HL-60 (cell line): ENCODE measurements around the gene SLC22A23.

Experiments
- DNase-seq, 2 experiments: peaks; one replicate each; pipeline ENCODE4 v3.0.0-alpha.2; 2010 to 2020; ENCODE audit warnings: low read depth in 1 of 2, low spot score in 1 of 2
- H3K27ac ChIP-seq: fragments of 250-450 bp; sonication (Bioruptor Pico); replicated peaks from 2 replicates; pipeline ENCODE4 v1.5.1; 2020; ENCODE audit warnings: mild to moderate bottlenecking, moderate library complexity
- H3K27me3 ChIP-seq: fragments of 250-450 bp; sonication (Bioruptor Pico); 2 replicates; pipeline ENCODE4 v1.5.1; 2021; ENCODE audit warnings: mild to moderate bottlenecking, moderate library complexity; ENCODE audit not compliant: insufficient read depth, poor library complexity, severe bottlenecking
- H3K4me3 ChIP-seq: replicated peaks from 2 replicates; pipeline ENCODE4 v1.5.1; 2011; ENCODE audit warnings: mild to moderate bottlenecking, control low read depth, low read length; ENCODE audit not compliant: insufficient read depth
- GABPA ChIP-seq: IDR thresholded peaks from 2 replicates; pipeline ENCODE4 v1.6.1; 2012; ENCODE audit warnings: low read depth
- POLR2AphosphoS5 ChIP-seq: IDR thresholded peaks from 2 replicates; pipeline ENCODE4 v1.6.1; 2012; ENCODE audit warnings: low read depth
- SPI1 ChIP-seq: IDR thresholded peaks from 2 replicates; pipeline ENCODE4 v1.6.1; 2012; ENCODE audit warnings: low read depth, mild to moderate bottlenecking, borderline replicate concordance
- TF ChIP-seq, protein P1 (sequence below): IDR thresholded peaks from one replicate; pipeline ENCODE4 v1.5.1; 2011; ENCODE audit warnings: low read length, control low read depth, inconsistent platforms; ENCODE audit not compliant: insufficient read depth
- TF ChIP-seq, protein P2 (sequence below): IDR thresholded peaks from 2 replicates; pipeline ENCODE4 v1.6.1; 2012; ENCODE audit warnings: low read depth; ENCODE audit not compliant: insufficient replicate concordance

The SLC22A23 gene

DNA sequence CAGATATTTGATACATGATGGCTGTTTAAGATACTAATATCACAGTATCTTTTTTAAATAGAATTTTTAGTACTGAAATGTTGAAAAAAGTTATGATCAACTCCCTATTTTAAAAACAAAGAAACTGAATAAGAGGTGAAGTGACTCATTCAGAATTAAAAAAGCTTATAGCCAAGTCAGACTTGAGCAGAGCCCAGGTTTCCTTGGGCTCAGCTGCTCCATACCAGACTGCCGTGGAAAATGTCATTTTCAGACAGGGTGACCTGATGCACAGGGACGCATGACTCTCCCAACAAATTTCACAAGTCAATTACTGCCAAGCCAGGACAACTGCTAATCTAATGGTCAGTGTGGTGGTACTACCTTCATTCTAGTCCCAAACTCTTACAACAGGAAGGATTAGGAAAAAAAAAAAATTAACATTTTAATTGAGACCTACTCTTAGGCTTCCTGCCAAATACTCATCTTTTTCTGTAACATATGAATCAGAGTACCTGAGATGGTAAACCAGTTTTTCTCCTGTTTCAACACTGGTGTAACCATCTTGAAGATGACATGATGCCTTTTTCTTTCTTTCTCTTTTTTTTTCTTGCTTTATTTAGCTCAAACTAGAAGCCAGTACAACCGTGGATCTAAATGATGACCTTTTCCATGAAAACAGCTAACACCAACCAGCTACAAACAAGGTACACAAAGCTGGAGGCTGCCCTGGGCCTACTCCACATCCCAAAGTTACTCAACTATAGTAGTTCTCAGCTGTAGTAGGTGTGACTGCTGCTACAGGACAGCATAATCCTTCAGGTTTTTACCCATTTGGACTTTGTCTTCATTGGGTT, 30.5 kb downstream of the SLC22A23 start:
- no peak overlapping the region for H3K4me3 ChIP-seq
- TF ChIP-seq, protein P1, sequence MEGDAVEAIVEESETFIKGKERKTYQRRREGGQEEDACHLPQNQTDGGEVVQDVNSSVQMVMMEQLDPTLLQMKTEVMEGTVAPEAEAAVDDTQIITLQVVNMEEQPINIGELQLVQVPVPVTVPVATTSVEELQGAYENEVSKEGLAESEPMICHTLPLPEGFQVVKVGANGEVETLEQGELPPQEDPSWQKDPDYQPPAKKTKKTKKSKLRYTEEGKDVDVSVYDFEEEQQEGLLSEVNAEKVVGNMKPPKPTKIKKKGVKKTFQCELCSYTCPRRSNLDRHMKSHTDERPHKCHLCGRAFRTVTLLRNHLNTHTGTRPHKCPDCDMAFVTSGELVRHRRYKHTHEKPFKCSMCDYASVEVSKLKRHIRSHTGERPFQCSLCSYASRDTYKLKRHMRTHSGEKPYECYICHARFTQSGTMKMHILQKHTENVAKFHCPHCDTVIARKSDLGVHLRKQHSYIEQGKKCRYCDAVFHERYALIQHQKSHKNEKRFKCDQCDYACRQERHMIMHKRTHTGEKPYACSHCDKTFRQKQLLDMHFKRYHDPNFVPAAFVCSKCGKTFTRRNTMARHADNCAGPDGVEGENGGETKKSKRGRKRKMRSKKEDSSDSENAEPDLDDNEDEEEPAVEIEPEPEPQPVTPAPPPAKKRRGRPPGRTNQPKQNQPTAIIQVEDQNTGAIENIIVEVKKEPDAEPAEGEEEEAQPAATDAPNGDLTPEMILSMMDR = no peak
- no peak overlapping the region for H3K27ac ChIP-seq
- no peak for DNase-seq
- peaks cover 8% of the 10 kb centered on the region for H3K27me3 ChIP-seq

DNA sequence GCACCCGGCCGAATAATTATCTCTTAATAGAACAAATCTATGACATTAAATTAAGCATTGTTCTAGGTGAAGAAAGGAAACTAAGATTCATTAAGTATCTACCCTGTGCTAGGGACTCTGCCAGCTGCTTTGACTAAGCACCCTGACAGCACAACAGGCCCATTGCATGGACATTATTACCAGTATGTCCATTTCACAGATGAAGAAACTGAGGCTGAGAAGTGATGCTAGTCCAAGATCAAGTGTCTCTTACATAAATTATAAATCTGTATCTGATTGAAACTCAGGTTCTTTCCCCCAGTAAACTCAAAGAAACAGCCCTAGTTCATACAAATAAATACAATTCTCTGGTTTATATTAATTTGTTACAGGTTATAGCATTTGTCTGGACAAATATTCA, 31.3 kb downstream of the SLC22A23 start:
- Histone ChIP-seq H3K4me3 (no peak overlapping the region), H3K27ac (no peak overlapping the region), H3K27me3 (peaks cover 8% of the 10 kb centered on the region)
- TF ChIP-seq POLR2AphosphoS5 (no peak), SPI1 (no peak), GABPA (no peak)
- TF ChIP-seq, protein P1 = no peak
- TF ChIP-seq, protein P2, sequence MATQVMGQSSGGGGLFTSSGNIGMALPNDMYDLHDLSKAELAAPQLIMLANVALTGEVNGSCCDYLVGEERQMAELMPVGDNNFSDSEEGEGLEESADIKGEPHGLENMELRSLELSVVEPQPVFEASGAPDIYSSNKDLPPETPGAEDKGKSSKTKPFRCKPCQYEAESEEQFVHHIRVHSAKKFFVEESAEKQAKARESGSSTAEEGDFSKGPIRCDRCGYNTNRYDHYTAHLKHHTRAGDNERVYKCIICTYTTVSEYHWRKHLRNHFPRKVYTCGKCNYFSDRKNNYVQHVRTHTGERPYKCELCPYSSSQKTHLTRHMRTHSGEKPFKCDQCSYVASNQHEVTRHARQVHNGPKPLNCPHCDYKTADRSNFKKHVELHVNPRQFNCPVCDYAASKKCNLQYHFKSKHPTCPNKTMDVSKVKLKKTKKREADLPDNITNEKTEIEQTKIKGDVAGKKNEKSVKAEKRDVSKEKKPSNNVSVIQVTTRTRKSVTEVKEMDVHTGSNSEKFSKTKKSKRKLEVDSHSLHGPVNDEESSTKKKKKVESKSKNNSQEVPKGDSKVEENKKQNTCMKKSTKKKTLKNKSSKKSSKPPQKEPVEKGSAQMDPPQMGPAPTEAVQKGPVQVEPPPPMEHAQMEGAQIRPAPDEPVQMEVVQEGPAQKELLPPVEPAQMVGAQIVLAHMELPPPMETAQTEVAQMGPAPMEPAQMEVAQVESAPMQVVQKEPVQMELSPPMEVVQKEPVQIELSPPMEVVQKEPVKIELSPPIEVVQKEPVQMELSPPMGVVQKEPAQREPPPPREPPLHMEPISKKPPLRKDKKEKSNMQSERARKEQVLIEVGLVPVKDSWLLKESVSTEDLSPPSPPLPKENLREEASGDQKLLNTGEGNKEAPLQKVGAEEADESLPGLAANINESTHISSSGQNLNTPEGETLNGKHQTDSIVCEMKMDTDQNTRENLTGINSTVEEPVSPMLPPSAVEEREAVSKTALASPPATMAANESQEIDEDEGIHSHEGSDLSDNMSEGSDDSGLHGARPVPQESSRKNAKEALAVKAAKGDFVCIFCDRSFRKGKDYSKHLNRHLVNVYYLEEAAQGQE = no peak
- no peak for DNase-seq

DNA sequence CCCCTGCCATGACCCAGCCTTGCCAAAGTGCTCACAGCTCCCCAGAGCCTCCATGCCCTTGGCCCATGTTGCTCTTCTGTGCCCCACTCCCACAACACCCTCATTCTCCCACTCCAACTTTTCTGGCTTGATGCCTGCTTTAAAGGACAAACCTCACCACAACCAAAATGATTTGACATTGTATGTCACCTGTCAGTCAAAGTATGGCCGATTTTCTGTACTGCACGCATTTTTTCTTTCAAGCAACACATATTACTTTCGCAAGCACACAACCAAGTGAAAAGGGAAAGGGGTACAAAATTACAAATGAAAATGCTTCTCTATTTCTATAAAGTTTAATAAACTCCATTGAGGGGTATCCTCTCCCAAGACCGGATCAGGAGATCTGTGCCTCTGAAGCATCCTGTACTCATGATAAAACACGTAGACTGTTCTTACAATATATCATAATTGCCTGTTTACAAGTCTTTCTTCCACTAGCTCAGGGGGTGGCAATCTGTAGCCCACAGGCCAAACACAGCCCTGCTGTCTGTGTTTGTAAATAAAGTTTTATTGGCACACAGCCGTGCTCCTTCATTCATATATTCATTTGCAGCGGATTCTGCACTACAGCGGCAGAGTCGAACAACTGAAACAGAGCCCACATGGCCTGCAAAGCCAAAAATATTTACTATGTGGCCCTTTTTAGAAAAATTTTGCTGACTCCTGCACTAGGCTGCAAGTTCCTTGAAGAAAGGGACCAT, 32.5 kb downstream of the SLC22A23 start:
- no peak for DNase-seq
- H3K27me3 ChIP-seq = peaks cover 8% of the 10 kb centered on the region
- TF ChIP-seq, protein P2 = no peak
- TF ChIP-seq POLR2AphosphoS5 = no peak
- TF ChIP-seq, protein P1 = no peak
- TF ChIP-seq GABPA = no peak
- TF ChIP-seq SPI1 = no peak
- no peak overlapping the region for H3K27ac ChIP-seq
- H3K4me3 ChIP-seq = no peak overlapping the region
